ENCODE data around the gene MPPED1.

GRCh38 chr22:43397766-43398165 lies 14.0 kb upstream of the MPPED1 start:
- TF ChIP-seq EZH2 (IDR thresholded peaks at IDR 0.05) (no peak), POLR2AphosphoS5 (IDR thresholded peaks at IDR 0.05; ENCODE audit: borderline replicate concordance, low read depth, low read length) (no peak), FOXP2 (optimal IDR thresholded peaks at IDR 0.05; ENCODE audit: control extremely low read depth, extremely low read length, insufficient read depth) (no peak)
